GM10266 (cell line): ENCODE data around the gene POLA1.

Experiments
- DNase-seq: peaks from one replicate; pipeline ENCODE4 v3.0.0; 2012; ENCODE audit errors: extremely low spot score
- CTCF ChIP-seq: IDR thresholded peaks from 2 replicates; pipeline ENCODE4 v1.5.1; 2012; ENCODE audit warnings: mild to moderate bottlenecking, low read depth; ENCODE audit not compliant: control insufficient read depth, insufficient read depth; ENCODE audit errors: missing control alignments

The POLA1 gene

GRCh38 chrX:25012433-25012735 lies 318.7 kb downstream of the POLA1 start:
- no peak for TF ChIP-seq CTCF
- DNase-seq = no peak

- DNase-seq = no peak
- TF ChIP-seq CTCF = no peak
These were observed 319.3 kb downstream of the POLA1 start for GRCh38 chrX:25012793-25013631.

- DNase-seq = no peak
- no peak for TF ChIP-seq CTCF
These were observed 320.1 kb downstream of the POLA1 start for GRCh38 chrX:25013632-25014365.

DNA sequence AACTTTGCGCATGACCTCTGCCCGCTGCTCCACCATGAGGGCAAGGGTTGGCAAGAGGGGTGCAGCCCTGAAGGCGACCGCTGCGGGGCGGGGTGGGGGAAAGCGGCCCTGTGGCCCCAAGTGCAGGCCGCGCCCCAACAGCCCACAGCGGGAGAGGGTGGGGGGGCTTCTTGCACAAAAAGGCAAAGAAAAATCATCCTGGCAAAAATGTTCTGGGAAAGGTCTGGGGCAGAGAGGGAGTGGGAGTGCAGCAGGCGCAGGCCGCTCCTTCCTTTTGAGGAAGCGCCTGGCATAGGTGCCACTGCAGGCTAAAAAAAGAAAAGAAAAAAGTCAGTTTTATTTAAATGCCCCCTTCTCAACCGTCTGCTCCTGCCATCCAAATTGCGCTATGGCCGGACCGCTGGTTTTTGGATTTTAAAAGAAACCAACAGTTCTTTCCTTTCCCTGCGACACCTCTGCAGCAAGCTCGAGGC lies 320.7 kb downstream of the POLA1 start:
- no peak for TF ChIP-seq CTCF
- DNase-seq = no peak

DNA sequence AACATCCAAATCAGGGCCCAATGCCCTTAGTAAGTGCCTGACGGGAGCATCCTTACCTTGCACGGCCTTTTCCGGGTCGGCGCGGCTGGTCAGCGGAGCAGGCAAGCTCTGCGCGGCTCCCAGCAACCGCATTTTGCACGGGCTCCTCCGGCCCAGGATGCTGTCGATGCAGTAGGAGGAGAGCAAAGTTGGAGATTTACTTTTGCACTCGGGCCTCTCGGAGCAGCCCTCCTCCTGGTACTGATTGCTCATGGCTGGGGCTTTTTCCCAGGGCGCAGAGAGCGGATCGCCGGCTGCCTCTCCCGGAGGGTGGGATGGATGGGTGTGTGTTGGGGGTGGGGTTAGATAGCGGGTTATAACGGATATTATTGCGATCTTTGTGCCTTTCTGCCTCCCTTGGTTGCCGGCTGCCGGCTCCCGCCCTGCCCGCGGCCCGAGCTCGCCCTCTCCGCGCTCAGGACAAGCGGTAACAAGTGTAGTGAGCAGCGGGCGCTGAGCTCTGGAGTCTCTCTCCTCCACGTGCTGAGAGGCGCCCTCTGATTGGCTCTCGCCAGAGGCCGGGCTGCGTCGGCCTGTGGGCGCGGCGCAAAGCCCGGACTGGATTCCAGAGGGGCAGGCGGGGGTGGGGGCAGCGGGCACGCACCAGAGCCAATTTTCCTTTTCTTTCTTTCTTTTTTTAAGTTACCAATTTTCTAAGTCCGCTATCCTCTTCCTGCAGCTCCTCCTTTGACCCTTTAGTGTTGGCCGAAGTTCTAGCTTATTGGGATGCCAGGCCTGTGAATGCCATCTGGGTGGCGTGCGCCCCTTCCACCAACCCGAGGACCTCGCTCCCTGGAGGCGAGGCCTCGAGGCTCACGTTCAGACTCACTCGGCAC lies 322.0 kb downstream of the POLA1 start, which contains the start of gene ARX:
Gene ARX (minus strand): TSS at position 480 of the 875 bp plus-strand sequence. CDS start 228 bp downstream, at position 252.
- TF ChIP-seq CTCF = no peak
- no peak for DNase-seq

GRCh38 chrX:25016361-25016671 lies 322.6 kb downstream of the POLA1 start:
- no peak for DNase-seq
- TF ChIP-seq CTCF = no peak
